PC-3 (cell line): ENCODE measurements around the gene DCAF5. TPM values are rescaled to one million over a fixed set of nuclear protein-coding genes. Genes with fewer than 3 reads are reported as not detected.
A peak's percentile ranks its signal among the peaks of the same experiment; 100 is the strongest.

ENCODE experiments used
- ATAC-seq: fragments of 200-7000 bp; cut with Tn5 transposase; 2 replicates; pipeline ENCODE4 v1.9.1; 2020; ENCODE audit warnings: mild to moderate bottlenecking, moderate library complexity
- BruUV-seq: library from RNA; stranded (reverse); fragments of 400-500 nt; replicated peaks from 2 replicates; lab custom pipeline; 2021; lab: Mats Ljungman, UMichigan
- CTCF ChIA-PET: fragments of 300-600 bp; sonication (Branson Sonifier 250); formaldehyde crosslinking; loops from one replicate; lab custom pipeline; 2022; ENCODE audit warnings: antibody characterized with exemption; lab: Charles Lee
- POLR2A ChIA-PET: fragments of 300-600 bp; sonication (Branson Sonifier 250); formaldehyde crosslinking; loops from one replicate; lab custom pipeline; 2022; ENCODE audit warnings: antibody characterized with exemption; ENCODE audit not compliant: unreplicated experiment; lab: Charles Lee
- DNase-seq: peaks from one replicate; pipeline ENCODE4 v3.0.0-alpha.2; 2015
- H2AFZ ChIP-seq: fragments of 300-600 bp; sonication (generic); 2 replicates; pipeline ENCODE4 v1.6.0; 2016; ENCODE audit warnings: antibody characterized with exemption, low read length
- H3F3A ChIP-seq: fragments of 300-600 bp; sonication (generic); one replicate; pipeline ENCODE4 v1.6.0; 2017; ENCODE audit warnings: antibody characterized with exemption, low read length, control low read depth, mild to moderate bottlenecking; ENCODE audit not compliant: unreplicated experiment
- H3K27ac ChIP-seq: fragments of 300-600 bp; sonication (generic); 2 replicates; pipeline ENCODE4 v1.5.1; 2016; ENCODE audit warnings: mild to moderate bottlenecking, low read length
- H3K27me3 ChIP-seq: fragments of 300-600 bp; sonication (generic); 2 replicates; pipeline ENCODE4 v1.6.1; 2016; ENCODE audit warnings: low read length, mixed read lengths
- H3K36me3 ChIP-seq: fragments of 300-600 bp; sonication (generic); 2 replicates; pipeline ENCODE4 v1.6.1; 2016; ENCODE audit warnings: low read depth, mixed run types, low read length, mixed read lengths
- H3K4me1 ChIP-seq: fragments of 300-600 bp; sonication (generic); 2 replicates; pipeline ENCODE4 v1.5.1; 2016; ENCODE audit warnings: low read length; ENCODE audit not compliant: insufficient read depth
- H3K4me2 ChIP-seq: fragments of 300-600 bp; sonication (generic); 2 replicates; pipeline ENCODE4 v1.6.0; 2016; ENCODE audit warnings: low read length
- H3K4me3 ChIP-seq: fragments of 300-600 bp; sonication (generic); 2 replicates; pipeline ENCODE4 v1.5.1; 2016; ENCODE audit warnings: mild to moderate bottlenecking, low read length, mixed read lengths
- H3K79me2 ChIP-seq: fragments of 300-600 bp; sonication (generic); 2 replicates; pipeline ENCODE4 v1.6.1; 2017; ENCODE audit warnings: low read length, mixed read lengths
- H3K9ac ChIP-seq: fragments of 300-600 bp; sonication (generic); 2 replicates; pipeline ENCODE4 v1.6.0; 2016; ENCODE audit warnings: mild to moderate bottlenecking, low read length
- H3K9me2 ChIP-seq: fragments of 300-600 bp; sonication (generic); replicated peaks from 2 replicates; pipeline ENCODE4 v1.6.1; 2016; ENCODE audit warnings: mixed run types, low read length, mixed read lengths
- H3K9me3 ChIP-seq: fragments of 300-600 bp; sonication (generic); 2 replicates; pipeline ENCODE4 v1.6.1; 2016; ENCODE audit warnings: low read length, mixed read lengths
- H4K20me1 ChIP-seq: fragments of 300-600 bp; sonication (generic); 2 replicates; pipeline ENCODE4 v1.6.1; 2016; ENCODE audit warnings: low read length, mixed read lengths
- CTCF ChIP-seq: fragments of 300-600 bp; sonication (generic); conservative IDR thresholded peaks from 2 replicates; pipeline ENCODE4 v1.5.1; 2017; ENCODE audit warnings: antibody characterized with exemption, low read depth, mild to moderate bottlenecking, low read length
- EZH2 ChIP-seq: fragments of 300-600 bp; sonication (generic); IDR thresholded peaks from one replicate; pipeline ENCODE4 v1.6.1; 2017; ENCODE audit warnings: antibody characterized with exemption, mild to moderate bottlenecking, low read length; ENCODE audit not compliant: unreplicated experiment
- EZH2phosphoT487 ChIP-seq: fragments of 300-600 bp; sonication (generic); IDR thresholded peaks from 2 replicates; pipeline ENCODE4 v1.6.1; 2018; ENCODE audit warnings: mild to moderate bottlenecking, antibody characterized with exemption, low read length, borderline replicate concordance
- intact Hi-C: fragments of 100-400 bp; cut with micrococcal nuclease; formaldehyde crosslinking; loops from 2 replicates; pipeline ENCODE4 v1.9.0; 2023
- total RNA-seq: library from RNA; depleted of rRNA; stranded (reverse); fragments of >200 nt; gene quantifications from 2 replicates; pipeline ENCODE4 v1.2.3, GENCODE V29; 2014

DCAF5 gene
- total RNA-seq, 1 experiment from 2014 or later, result 17.5 TPM

GRCh38 chr14:69139743-69140142 lies 13.2 kb downstream of the DCAF5 start:
- no peaks in the 10 kb centered on the region; the same call in 1 of the 2 replicates for H3K36me3 ChIP-seq
- no TSS peak for BruUV-seq
- no peak overlapping the region for H3K4me3 ChIP-seq
- TF ChIP-seq EZH2 (no peak), EZH2phosphoT487 (no peak), CTCF (no peak)
- ChIA-PET POLR2A (no interaction called here), CTCF (interaction anchor here (0.6 to 1.4 kb wide), 2 partner anchors 53 to 75 kb away, joined by 3 to 4 read pairs; no protein-coding TSS in a partner anchor)
- no peaks in the 10 kb centered on the region for H3K9me2 ChIP-seq
- no peaks in the 10 kb centered on the region for H3K27me3 ChIP-seq
- intact Hi-C loops, result no loop called here
- H3K79me2 ChIP-seq, result peaks cover 75% of the 10 kb centered on the region
- DNase-seq, result no peak
- no peaks in the 10 kb centered on the region for H3K9me3 ChIP-seq
- H4K20me1 ChIP-seq, result no peaks in the 10 kb centered on the region
- peaks cover 11% of the 10 kb centered on the region for H3K4me1 ChIP-seq
- no peak for ATAC-seq
- no peak overlapping the region for H3K4me2 ChIP-seq
- H2AFZ ChIP-seq, result no peak overlapping the region
- no peaks in the 10 kb centered on the region for H3F3A ChIP-seq
- H3K9ac ChIP-seq, result no peak overlapping the region
- no peak overlapping the region for H3K27ac ChIP-seq

GRCh38 chr14:69137843-69138535 lies 14.9 kb downstream of the DCAF5 start:
- no peak overlapping the region for H3K9ac ChIP-seq
- no peaks in the 10 kb centered on the region for H3F3A ChIP-seq
- no peaks in the 10 kb centered on the region for H3K9me2 ChIP-seq
- H3K79me2 ChIP-seq, result peaks cover 81% of the 10 kb centered on the region
- no peak for DNase-seq
- H3K9me3 ChIP-seq, result no peaks in the 10 kb centered on the region
- H3K27ac ChIP-seq, result no peak overlapping the region
- ChIA-PET CTCF (interaction anchor here (0.6 to 0.7 kb wide), 2 partner anchors 25 to 66 kb away, joined by 4 read pairs; no protein-coding TSS in a partner anchor), POLR2A (no interaction called here)
- no peak for TF ChIP-seq EZH2phosphoT487
- no peak for TF ChIP-seq EZH2
- TF ChIP-seq CTCF, result no peak
- H3K4me3 ChIP-seq, result no peak overlapping the region
- peaks cover 24% of the 10 kb centered on the region for H3K4me1 ChIP-seq
- H2AFZ ChIP-seq, result no peak overlapping the region
- no peaks in the 10 kb centered on the region for H3K27me3 ChIP-seq
- H3K4me2 ChIP-seq, result no peak overlapping the region
- no TSS peak for BruUV-seq
- H3K36me3 ChIP-seq, result no peaks in the 10 kb centered on the region; the same call in 1 of the 2 replicates
- intact Hi-C loops, result no loop called here
- peak; percentile 10; the same call in 1 of the 2 replicates for ATAC-seq
- H4K20me1 ChIP-seq, result peaks cover 9% of the 10 kb centered on the region

- ChIA-PET CTCF (interaction anchor here (0.6 kb wide), 1 partner anchor 25 kb away, joined by 4 read pairs; no protein-coding TSS in a partner anchor), POLR2A (no interaction called here)
- peaks cover 30% of the 10 kb centered on the region for H3K4me1 ChIP-seq
- H3K9me2 ChIP-seq, result no peaks in the 10 kb centered on the region
- TF ChIP-seq EZH2phosphoT487 (no peak), CTCF (no peak), EZH2 (no peak)
- intact Hi-C loops, result no loop called here
- no peaks in the 10 kb centered on the region for H3K9me3 ChIP-seq
- no peak overlapping the region for H3K27ac ChIP-seq
- no peaks in the 10 kb centered on the region; the same call in 1 of the 2 replicates for H3K36me3 ChIP-seq
- peaks cover 9% of the 10 kb centered on the region for H4K20me1 ChIP-seq
- H3K9ac ChIP-seq, result no peak overlapping the region
- DNase-seq, result no peak
- H3K4me3 ChIP-seq, result no peak overlapping the region
- no peaks in the 10 kb centered on the region for H3K27me3 ChIP-seq
- ATAC-seq, result no peak
- BruUV-seq, result no TSS peak
- H2AFZ ChIP-seq, result no peak overlapping the region
- no peaks in the 10 kb centered on the region for H3F3A ChIP-seq
- H3K4me2 ChIP-seq, result no peak overlapping the region
- H3K79me2 ChIP-seq, result peaks cover 81% of the 10 kb centered on the region
Observed at GRCh38 chr14:69137416-69137815, 15.5 kb downstream of the DCAF5 start.
